HPDE6-E6E7 (cell line): ENCODE measurements around the gene B2M.
"Not testable (repeated sequence)": the region's sequence is repeated elsewhere in the genome, so short reads cannot be mapped to it uniquely, and the experiment has no call there.

Experiments used
- DNase-seq: peaks from one replicate; pipeline ENCODE4 v3.0.0; 2011; ENCODE audit warnings: missing footprints; ENCODE audit errors: extremely low spot score

Gene B2M

GRCh38 chr15:44698641-44699040 lies 12.7 kb upstream of the B2M start:
- DNase-seq, result no peak

GRCh38 chr15:44700676-44701075 lies 10.6 kb upstream of the B2M start:
- DNase-seq, result not testable (repeated sequence)

- no peak for DNase-seq
Observed at GRCh38 chr15:44705986-44706385, 5.3 kb upstream of the B2M start.

- no peak for DNase-seq
Observed at GRCh38 chr15:44706401-44706800, 4.9 kb upstream of the B2M start.

GRCh38 chr15:44706946-44707636 lies 4.2 kb upstream of the B2M start:
- no peak for DNase-seq

- no peak for DNase-seq
Observed at GRCh38 chr15:44710236-44711095, 851 bp upstream of the B2M start.

- no peak for DNase-seq
Observed at GRCh38 chr15:44711743-44712345, 527 bp downstream of the B2M start.

GRCh38 chr15:44712346-44713005 lies 1.2 kb downstream of the B2M start:
- no peak for DNase-seq

- no peak for DNase-seq
Observed at GRCh38 chr15:44713006-44713966, 2.0 kb downstream of the B2M start.

GRCh38 chr15:44715142-44715796 lies 4.0 kb downstream of the B2M start:
- no peak for DNase-seq

GRCh38 chr15:44715797-44716334 lies 4.5 kb downstream of the B2M start:
- no peak for DNase-seq

- no peak for DNase-seq
Observed at GRCh38 chr15:44716983-44717602, 5.8 kb downstream of the B2M start.

GRCh38 chr15:44718180-44718926 lies 7.0 kb downstream of the B2M start:
- no peak for DNase-seq

GRCh38 chr15:44718927-44719292 lies 7.6 kb downstream of the B2M start:
- DNase-seq, result no peak

- DNase-seq, result no peak
Observed at GRCh38 chr15:44719293-44719999, 8.1 kb downstream of the B2M start.

- DNase-seq, result not testable (repeated sequence)
Observed at GRCh38 chr15:44720000-44720435, 8.7 kb downstream of the B2M start.

GRCh38 chr15:44720460-44721176 lies 9.3 kb downstream of the B2M start:
- DNase-seq, result no peak

GRCh38 chr15:44722011-44722410 lies 10.7 kb downstream of the B2M start:
- DNase-seq, result no peak
